ENCODE data around the gene GBE1. TPM values are rescaled to one million over a fixed set of nuclear protein-coding genes. Genes with fewer than 3 reads are reported as not detected.

The GBE1 gene
- total RNA-seq, 2 donors from 2014 or later = 8.4 to 12.3 TPM

- peaks cover 16% of the 10 kb centered on the region for H3K4me1 Mint-ChIP-seq
- TF ChIP-seq CTCF (conservative IDR thresholded peaks at IDR 0.05) = no peak
Measured at GRCh38 chr3:81793410-81793809, 32.0 kb upstream of the GBE1 start.

GRCh38 chr3:81790117-81790516, 28.7 kb upstream of the GBE1 start:
- Mint-ChIP-seq H3K36me3 (ENCODE audit: low read depth) (no peaks in the 10 kb centered on the region), H3K9me3 (no peaks in the 10 kb centered on the region), H3K27me3 (ENCODE audit: insufficient read depth) (no peaks in the 10 kb centered on the region), H3K27ac (no peak overlapping the region), H3K4me1 (peaks cover 17% of the 10 kb centered on the region), H3K4me3 (no peak overlapping the region)
- no peak for TF ChIP-seq CTCF (conservative IDR thresholded peaks at IDR 0.05)
- H3K9me3 ChIP-seq (ENCODE audit: control insufficient read depth, low read length) = no peaks in the 10 kb centered on the region
- no peak for DNase-seq
- H3K4me3 ChIP-seq (ENCODE audit: low read length) = no peak overlapping the region
- H3K27me3 ChIP-seq (ENCODE audit: control insufficient read depth, insufficient read depth, low read length, poor library complexity, severe bottlenecking) = no peaks in the 10 kb centered on the region
- 79 to 100% methylated on average over 1 to 3 of the region's 3 CpGs for WGBS, 2 experiments (ENCODE audit: insufficient coverage in 1 of 2, insufficient read length in 1 of 2)
- H3K4me1 ChIP-seq (ENCODE audit: control insufficient read depth, insufficient read depth, low read length) = peaks cover 17% of the 10 kb centered on the region
- H3K27ac ChIP-seq (ENCODE audit: low read depth, low read length) = no peak overlapping the region
- no peak overlapping the region for H3K9ac ChIP-seq (ENCODE audit: extremely low read depth, low read length, poor library complexity, severe bottlenecking)
- H3K36me3 ChIP-seq (ENCODE audit: control insufficient read depth, insufficient read depth, low read length) = no peaks in the 10 kb centered on the region

More at GRCh38 chr3:81793410-81793809, 32.0 kb upstream of the GBE1 start:
- no peak for DNase-seq
- no peak overlapping the region for H3K9ac ChIP-seq (ENCODE audit: extremely low read depth, low read length, poor library complexity, severe bottlenecking)
- H3K36me3 ChIP-seq (ENCODE audit: control insufficient read depth, insufficient read depth, low read length) = no peaks in the 10 kb centered on the region
- Mint-ChIP-seq H3K4me3 (no peak overlapping the region), H3K9me3 (no peaks in the 10 kb centered on the region), H3K27me3 (ENCODE audit: insufficient read depth) (no peaks in the 10 kb centered on the region), H3K36me3 (ENCODE audit: low read depth) (no peaks in the 10 kb centered on the region), H3K27ac (no peak overlapping the region)
- no peaks in the 10 kb centered on the region for H3K27me3 ChIP-seq (ENCODE audit: control insufficient read depth, insufficient read depth, low read length, poor library complexity, severe bottlenecking)
- H3K4me1 ChIP-seq (ENCODE audit: control insufficient read depth, insufficient read depth, low read length) = peaks cover 17% of the 10 kb centered on the region
- no peak overlapping the region for H3K27ac ChIP-seq (ENCODE audit: low read depth, low read length)
- no peak overlapping the region for H3K4me3 ChIP-seq (ENCODE audit: low read length)
- no peaks in the 10 kb centered on the region for H3K9me3 ChIP-seq (ENCODE audit: control insufficient read depth, low read length)

- no peak for TF ChIP-seq CTCF (conservative IDR thresholded peaks at IDR 0.05)
- Mint-ChIP-seq H3K4me1 (peaks cover 17% of the 10 kb centered on the region), H3K36me3 (ENCODE audit: low read depth) (no peaks in the 10 kb centered on the region), H3K4me3 (no peak overlapping the region), H3K27me3 (ENCODE audit: insufficient read depth) (no peaks in the 10 kb centered on the region), H3K9me3 (no peaks in the 10 kb centered on the region), H3K27ac (no peak overlapping the region)
- H3K27ac ChIP-seq (ENCODE audit: low read depth, low read length) = no peak overlapping the region
- no peak overlapping the region for H3K9ac ChIP-seq (ENCODE audit: extremely low read depth, low read length, poor library complexity, severe bottlenecking)
- H3K27me3 ChIP-seq (ENCODE audit: control insufficient read depth, insufficient read depth, low read length, poor library complexity, severe bottlenecking) = no peaks in the 10 kb centered on the region
- no peak overlapping the region for H3K4me3 ChIP-seq (ENCODE audit: low read length)
- no peaks in the 10 kb centered on the region for H3K9me3 ChIP-seq (ENCODE audit: control insufficient read depth, low read length)
- H3K4me1 ChIP-seq (ENCODE audit: control insufficient read depth, insufficient read depth, low read length) = peaks cover 17% of the 10 kb centered on the region
- no peaks in the 10 kb centered on the region for H3K36me3 ChIP-seq (ENCODE audit: control insufficient read depth, insufficient read depth, low read length)
- no peak for DNase-seq
Measured at GRCh38 chr3:81789691-81790090, 28.2 kb upstream of the GBE1 start.

All from endodermal cell (in vitro differentiated cells).